HG03060 (cell line): ENCODE results near the gene HES7.
"Not testable (repeated sequence)": the region's sequence is repeated elsewhere in the genome, so short reads cannot be mapped to it uniquely, and the experiment has no call there.

ENCODE experiments used
- ATAC-seq: cut with Tn5 transposase; IDR thresholded peaks from one replicate; pipeline ENCODE4 v1.9.1; 2021; ENCODE audit warnings: low read depth, moderate number of reproducible peaks; ENCODE audit not compliant: unreplicated experiment

The HES7 gene

DNA sequence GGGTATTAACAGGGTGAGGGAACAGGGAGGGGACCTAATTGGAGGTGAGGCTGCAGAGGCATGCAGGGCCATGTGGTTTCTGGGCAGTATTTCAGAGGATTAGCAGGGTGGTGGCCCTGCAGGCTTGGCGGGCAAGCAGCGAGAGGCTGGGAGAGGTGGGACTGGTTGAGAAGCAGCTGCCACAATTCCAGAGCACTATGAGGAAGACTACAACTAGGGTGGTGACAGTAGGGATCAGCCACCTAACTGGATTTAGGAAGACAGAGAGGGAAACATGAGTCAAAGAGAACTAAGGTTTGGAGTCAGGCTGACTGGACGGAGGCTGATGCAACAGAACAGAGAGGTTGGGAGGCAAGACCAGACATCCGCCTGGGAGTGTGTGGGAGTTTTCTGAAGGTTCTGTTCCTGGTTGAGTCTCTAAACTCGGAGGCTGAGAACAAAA lies 17.9 kb downstream of the HES7 start:
- ATAC-seq: no peak

- no peak for ATAC-seq
Measured at GRCh38 chr17:8104911-8105310, 19.0 kb downstream of the HES7 start.

DNA sequence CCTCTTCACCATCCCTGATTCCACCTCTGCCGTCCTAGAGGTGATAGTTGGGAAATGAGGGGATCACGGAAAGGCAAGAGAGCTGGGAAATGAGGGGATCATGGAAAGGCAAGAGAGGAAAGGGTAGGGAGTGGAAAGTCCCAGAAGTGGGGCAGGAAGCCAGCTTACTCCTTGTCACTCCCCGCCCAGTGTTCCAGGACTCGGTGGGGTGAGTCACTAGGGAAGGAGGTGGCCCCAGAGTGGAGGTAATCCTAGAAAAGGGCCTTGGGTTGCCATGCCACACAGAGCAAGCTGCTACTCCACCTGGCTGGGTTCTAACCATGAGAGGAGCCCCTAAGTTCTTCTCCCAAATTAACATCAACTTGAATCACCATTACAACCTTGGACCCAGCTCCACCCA lies 20.4 kb downstream of the HES7 start:
- no peak for ATAC-seq

DNA sequence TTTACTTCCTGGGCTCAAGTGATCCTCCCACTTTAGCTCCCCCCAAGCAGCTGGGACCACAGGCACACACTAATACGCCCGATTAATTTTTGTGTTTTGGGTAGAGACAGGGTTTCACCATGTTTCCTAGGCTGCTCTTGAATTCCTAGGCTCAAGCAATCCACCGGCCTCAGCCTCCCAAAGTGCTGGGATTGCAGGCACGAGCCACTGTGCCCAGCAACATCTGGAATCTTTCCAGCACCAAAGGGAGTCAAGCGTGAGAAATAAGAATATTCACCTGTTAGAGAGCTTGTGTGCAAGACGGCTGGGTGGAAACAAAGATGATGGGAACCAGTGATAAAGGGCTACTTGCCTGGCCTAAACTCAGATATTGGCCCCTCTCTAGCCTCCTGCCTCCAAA lies 22.2 kb downstream of the HES7 start:
- no peak for ATAC-seq

DNA sequence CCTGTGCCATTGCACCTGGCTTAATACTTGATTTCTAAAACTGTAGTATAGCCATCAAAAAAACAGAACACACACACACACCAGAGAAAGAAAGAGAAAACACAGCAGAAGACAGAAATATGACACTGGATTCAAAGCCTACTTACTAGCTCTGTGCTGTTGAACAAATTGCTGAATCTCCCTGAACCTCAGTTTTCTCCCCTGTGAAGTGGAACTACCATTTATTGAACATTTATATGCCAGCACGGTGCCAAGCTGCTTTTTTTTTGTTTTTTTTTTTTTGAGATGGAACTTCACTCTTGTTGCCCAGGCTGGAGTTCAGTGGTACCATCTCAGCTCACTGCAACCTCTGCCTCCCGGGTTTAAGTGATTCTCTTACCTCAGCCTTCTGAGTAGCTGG lies 23.1 kb downstream of the HES7 start:
- no peak for ATAC-seq

DNA sequence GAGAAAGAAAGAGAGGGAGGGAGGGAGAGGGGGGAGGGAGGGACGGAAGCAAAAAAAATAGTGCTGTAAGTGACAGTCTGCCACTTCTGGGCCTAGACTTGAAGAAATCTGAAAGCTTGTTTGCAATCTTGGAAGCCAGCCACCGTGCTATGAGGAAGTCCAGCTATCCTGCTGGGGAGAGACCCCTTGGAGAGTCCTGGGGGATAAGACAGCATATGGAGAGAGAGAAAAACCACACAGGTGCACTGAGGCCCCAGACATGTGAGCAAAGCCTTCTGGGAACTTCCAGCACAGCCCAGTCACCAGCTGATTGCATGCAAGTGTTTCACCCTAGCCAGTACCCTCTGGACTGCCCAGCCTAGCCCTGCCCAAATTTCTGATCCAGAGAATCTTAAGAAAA lies 23.8 kb downstream of the HES7 start:
- ATAC-seq: no peak

- ATAC-seq: no peak
Measured at GRCh38 chr17:8096541-8096940, 27.4 kb downstream of the HES7 start.

GRCh38 chr17:8095361-8095760 lies 28.5 kb downstream of the HES7 start:
- no peak for ATAC-seq

DNA sequence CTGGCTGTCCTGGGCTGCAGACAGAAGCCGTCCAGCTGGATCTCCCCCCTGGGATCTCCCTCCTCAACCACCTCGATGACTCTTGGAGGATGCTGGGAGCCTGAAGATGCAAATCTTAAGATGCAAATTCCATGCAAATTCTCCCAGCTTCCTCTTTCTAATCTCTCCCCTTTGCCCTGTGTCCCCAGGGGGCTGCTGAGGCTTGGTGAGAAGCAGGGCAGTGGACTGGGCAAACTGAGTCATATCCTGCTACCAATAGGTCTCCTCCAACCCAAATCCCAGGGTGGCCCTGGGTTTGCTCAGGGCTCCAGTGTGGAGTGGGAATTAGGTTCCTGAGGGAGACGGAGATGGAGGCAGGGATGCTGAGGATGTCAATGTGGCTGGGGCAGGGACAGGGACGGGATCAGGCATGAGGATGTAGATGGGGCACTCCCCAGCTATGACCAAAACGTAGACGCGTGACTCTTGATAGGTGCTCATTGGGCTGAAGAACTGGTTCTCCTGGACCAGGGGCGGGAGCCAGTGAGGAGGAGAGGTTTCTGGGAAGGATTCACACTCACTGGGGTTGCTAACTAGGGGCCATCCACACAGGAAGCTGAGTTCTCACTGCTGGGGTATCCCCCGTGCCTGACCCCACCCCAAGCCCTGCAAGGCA lies 32.7 kb downstream of the HES7 start:
- ATAC-seq: peak; percentile 76

DNA sequence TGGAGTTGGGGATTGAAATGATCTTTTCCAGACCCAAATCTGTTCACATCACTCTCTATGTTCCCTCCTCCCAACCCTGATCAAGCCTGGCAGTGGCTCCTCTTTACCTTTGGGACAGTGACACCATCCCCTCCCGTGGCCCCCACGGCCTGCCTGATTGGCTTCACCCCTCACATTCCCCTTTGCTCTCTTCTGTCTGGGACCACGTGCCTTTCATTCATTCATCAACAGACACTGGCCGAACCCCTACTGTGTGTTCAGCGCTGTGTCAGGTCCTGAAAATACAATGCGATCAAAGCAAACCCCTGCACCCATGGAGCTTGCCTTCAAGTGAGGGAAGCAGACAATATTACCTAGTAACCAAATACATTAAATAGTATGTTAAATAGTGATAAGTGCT lies 34.2 kb downstream of the HES7 start:
- no peak for ATAC-seq

- no peak for ATAC-seq
Measured at GRCh38 chr17:8087952-8088230, 36.0 kb downstream of the HES7 start.

DNA sequence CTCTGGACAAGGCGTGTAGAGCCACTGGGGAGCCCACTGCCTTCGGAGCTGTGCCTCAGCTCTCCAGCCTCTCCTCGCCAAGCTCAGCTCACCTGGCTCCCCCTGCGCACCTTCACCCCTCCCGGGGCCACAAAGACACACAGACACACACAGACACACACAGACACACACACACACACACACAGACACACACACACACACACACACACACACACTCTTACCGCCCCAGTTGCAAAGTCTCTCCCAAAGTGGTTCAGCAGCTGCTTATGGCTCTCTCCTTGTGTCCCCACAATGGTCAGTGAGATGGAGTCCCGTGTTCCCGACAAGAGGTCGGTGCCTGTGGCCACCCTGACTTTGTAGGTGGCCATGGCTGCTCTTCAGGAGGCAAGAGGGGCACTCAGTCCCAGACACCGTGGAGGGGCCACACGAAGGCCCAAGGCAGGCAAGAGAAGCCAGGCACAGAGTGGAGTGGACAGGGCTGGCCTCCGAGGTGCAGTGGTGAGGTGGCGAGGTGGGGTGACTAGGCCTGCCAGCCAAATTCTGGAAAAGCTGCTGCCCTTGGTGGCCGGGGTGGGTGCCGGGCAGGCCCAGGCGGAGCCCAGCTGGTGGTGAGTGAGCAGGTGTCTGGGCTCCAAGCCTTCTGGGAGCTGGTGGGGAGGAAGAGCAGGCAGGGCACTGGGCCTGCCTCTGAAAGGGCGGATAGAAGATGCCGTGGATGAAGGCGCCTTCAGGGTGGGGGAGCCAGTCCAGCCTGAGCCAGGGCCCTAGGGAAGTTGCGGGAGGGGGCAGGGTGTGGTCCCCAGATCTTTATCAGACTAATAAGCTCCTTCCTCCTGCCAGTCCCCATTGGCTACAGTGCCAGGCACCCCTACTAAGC lies 36.6 kb downstream of the HES7 start, which contains the start of gene ALOX12B:
TSS of gene ALOX12B (minus strand) at position 642 of the 877 bp plus-strand sequence. CDS start at position 368, 274 bp downstream.
- ATAC-seq: no peak

GRCh38 chr17:8084250-8084649 lies 39.7 kb downstream of the HES7 start:
- ATAC-seq: no peak

- ATAC-seq: no peak
Measured at GRCh38 chr17:8082292-8082691, 41.6 kb downstream of the HES7 start.

GRCh38 chr17:8081876-8082275 lies 42.0 kb downstream of the HES7 start:
- ATAC-seq: no peak

GRCh38 chr17:8080799-8081219 lies 43.1 kb downstream of the HES7 start:
- ATAC-seq: no peak

- ATAC-seq: no peak
Measured at GRCh38 chr17:8080208-8080798, 43.6 kb downstream of the HES7 start.

DNA sequence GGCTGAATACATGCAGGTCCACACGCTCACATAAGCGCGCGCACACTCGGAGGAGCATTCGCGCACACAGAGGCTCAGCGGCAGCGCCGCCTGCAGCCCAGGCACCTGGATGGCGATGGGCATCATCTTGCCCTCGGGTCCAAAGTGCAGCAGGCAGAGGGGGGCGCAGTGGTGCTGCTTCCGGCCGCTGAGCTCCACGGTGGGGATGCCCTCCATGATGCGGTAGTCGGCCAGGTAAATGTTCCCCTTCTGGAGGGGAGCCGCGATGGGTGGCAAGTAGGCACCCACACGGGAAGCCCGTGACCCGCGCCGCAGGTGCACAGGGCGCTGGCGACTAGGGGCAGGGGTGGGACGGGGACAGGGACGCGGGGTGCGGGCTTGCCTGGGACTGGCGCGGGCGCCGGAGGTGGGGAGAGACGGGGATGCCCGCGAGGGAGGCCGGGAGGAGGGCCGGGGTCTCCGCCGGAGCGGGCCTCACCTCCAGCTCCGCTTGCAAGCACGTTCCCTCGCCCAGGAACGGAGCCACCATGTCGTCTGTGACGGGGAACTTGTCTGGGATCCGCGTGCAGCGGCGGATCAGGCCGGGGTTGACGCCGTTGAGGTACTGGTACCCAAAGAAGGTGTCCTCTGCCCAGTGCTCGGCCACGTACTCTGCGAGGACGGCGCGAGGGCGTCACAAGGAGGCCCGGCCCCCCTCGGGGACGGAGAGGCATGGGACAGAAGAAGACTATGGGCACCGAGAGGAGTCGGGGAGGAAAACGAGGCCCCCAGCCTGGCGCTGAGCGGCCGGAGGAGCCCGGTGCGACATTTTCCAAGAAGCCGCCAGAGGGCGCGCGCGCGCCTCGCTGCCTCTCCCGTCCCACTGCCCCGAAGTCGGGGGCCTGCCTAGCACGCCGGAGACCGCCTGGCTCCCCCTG lies 44.4 kb downstream of the HES7 start:
- no peak for ATAC-seq

DNA sequence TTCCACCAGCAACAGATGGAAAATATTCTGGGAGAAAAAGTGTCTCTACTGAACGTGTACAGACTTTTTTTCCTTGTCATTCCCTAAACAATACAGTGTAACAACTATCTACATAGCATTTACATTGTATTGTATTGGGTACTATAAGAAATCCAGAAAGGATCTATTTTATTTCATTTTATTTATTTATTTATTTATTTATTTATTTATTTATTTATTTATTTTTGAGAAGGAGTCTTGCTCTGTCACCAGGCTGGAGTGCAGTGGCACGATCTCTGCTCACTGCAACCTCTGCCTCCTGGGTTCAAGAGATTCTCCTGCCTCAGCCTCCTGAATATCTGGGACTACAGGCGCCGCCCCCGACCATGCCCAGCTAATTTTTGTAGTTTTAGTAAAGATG lies 46.0 kb downstream of the HES7 start:
- ATAC-seq: not testable (repeated sequence)

- ATAC-seq: no peak
Measured at GRCh38 chr17:8076502-8077266, 47.2 kb downstream of the HES7 start.
